ENCODE measurements around the gene MUC15.

- TF ChIP-seq, protein P1, sequence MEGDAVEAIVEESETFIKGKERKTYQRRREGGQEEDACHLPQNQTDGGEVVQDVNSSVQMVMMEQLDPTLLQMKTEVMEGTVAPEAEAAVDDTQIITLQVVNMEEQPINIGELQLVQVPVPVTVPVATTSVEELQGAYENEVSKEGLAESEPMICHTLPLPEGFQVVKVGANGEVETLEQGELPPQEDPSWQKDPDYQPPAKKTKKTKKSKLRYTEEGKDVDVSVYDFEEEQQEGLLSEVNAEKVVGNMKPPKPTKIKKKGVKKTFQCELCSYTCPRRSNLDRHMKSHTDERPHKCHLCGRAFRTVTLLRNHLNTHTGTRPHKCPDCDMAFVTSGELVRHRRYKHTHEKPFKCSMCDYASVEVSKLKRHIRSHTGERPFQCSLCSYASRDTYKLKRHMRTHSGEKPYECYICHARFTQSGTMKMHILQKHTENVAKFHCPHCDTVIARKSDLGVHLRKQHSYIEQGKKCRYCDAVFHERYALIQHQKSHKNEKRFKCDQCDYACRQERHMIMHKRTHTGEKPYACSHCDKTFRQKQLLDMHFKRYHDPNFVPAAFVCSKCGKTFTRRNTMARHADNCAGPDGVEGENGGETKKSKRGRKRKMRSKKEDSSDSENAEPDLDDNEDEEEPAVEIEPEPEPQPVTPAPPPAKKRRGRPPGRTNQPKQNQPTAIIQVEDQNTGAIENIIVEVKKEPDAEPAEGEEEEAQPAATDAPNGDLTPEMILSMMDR (IDR thresholded peaks at IDR 0.05): no peak
- TF ChIP-seq POLR2A (IDR thresholded peaks at IDR 0.05) (no peak), POLR2AphosphoS5 (IDR thresholded peaks at IDR 0.05) (no peak)
Observed at GRCh38 chr11:26510164-26510563, 61.9 kb downstream of the MUC15 start.

Measured in sigmoid colon (tissue), 4 donors.